Stimulated activated naive CD8-positive, alpha-beta T cell treated with anti-CD3 and anti-CD28 coated beads, Interleukin-15, amount 100 ng/mL, for 72 hours (primary cell): ENCODE data around the gene KRTAP5-4.
"Not testable (repeated sequence)": the region's sequence is repeated elsewhere in the genome, so short reads cannot be mapped to it uniquely, and the experiment has no call there.

Experiments
- ATAC-seq: fragments of 150-1000 bp; cut with Tn5 transposase; 2 replicates; pipeline ENCODE4 v1.10.0; 2021; ENCODE audit warnings: mild to moderate bottlenecking, moderate library complexity
- DNase-seq, 2 donors: peaks; one replicate each; pipeline ENCODE4 v3.0.0; 2021 to 2022
- H3K27ac Mint-ChIP-seq, 2 donors: one replicate each; pipeline ENCODE4 v1.8.0; 2022; ENCODE audit warnings: mild to moderate bottlenecking in 2 of 2, mixed read lengths in 2 of 2, moderate library complexity in 2 of 2
- H3K27me3 Mint-ChIP-seq: one replicate; pipeline ENCODE4 v1.8.0; 2022; ENCODE audit warnings: mixed read lengths
- H3K4me1 Mint-ChIP-seq: one replicate; pipeline ENCODE4 v1.8.0; 2022; ENCODE audit warnings: mild to moderate bottlenecking, mixed read lengths
- H3K4me3 Mint-ChIP-seq, 2 donors: one replicate each; pipeline ENCODE4 v1.8.0; 2022; ENCODE audit warnings: mild to moderate bottlenecking in 2 of 2, mixed read lengths in 2 of 2, moderate library complexity in 1 of 2
- H3K9me3 Mint-ChIP-seq, 2 donors: one replicate each; pipeline ENCODE4 v1.8.0; 2022; ENCODE audit warnings: mixed read lengths in 2 of 2

The KRTAP5-4 gene

DNA sequence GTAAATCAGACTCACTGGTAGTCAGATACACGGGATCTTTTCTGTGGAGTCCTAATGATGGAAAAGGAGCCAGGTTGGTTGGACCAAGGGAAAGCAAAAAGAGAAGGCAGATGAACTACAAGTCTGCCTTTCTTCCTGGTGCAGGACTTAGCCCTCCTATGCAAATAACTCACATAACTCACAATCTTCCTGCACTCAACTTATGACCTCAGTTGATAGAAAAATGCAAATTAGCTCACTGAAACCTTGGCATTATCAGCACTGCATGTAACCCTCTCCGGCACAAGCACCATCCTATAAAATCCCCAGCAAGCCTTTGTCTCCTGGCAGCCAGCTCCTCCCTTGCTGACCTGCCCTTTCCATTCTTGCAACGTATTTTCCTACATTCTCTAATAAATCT, 20.3 kb downstream of the KRTAP5-4 start:
- H3K4me3 Mint-ChIP-seq, H3K27ac Mint-ChIP-seq, DNase-seq, H3K9me3 Mint-ChIP-seq, H3K4me1 Mint-ChIP-seq, ATAC-seq: not testable (repeated sequence)
- H3K27me3 Mint-ChIP-seq, result peaks cover 51% of the 10 kb centered on the region

DNA sequence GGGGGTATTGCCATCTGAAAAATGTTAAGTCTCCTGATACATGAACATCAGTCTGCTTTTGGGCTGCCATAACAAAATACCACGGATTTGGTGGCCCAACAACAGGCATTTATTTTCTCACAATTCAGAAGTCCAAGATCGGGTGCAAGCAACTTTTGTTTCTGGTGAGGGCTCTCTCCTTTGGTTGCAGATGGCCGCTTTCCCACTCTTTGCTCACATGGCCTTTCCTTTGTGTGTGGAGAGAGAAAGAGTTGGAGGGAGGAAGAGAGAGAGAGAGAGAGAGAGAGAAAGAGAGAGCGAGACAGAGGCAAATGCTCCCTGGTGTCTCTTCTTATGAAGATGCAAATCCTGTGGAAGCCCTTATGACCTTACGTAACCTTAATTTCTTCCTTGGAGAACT, 21.3 kb downstream of the KRTAP5-4 start:
- Mint-ChIP-seq H3K27ac (no peak overlapping the region), H3K4me1 (peaks cover 10% of the 10 kb centered on the region), H3K27me3 (peaks cover 53% of the 10 kb centered on the region), H3K9me3 (no peaks in the 10 kb centered on the region), H3K4me3 (no peak overlapping the region)
- ATAC-seq, result no peak
- DNase-seq, result no peak

DNA sequence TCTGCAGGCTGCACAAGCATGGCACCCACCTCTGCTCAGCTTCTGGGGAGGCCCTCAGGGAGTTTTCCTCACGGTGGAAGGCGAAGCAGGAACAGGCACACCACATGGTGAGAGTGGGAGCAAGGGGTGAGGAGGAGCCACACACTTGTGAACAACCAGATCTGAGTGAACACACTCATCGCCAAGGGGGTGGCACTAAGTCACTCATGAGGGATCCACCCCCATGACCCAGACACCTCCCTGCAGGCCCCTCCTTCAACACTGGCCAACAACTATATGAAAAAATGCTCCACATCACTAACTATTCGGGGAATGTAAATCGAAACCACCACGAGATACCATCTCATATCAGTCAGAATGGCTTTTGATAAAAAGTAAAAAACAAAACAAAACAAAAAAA, 23.1 kb downstream of the KRTAP5-4 start:
- DNase-seq (no peak), ATAC-seq (no peak)
- Mint-ChIP-seq H3K4me3 (no peak overlapping the region), H3K9me3 (no peaks in the 10 kb centered on the region), H3K4me1 (peaks cover 15% of the 10 kb centered on the region), H3K27ac (no peak overlapping the region), H3K27me3 (peaks cover 60% of the 10 kb centered on the region)

DNA sequence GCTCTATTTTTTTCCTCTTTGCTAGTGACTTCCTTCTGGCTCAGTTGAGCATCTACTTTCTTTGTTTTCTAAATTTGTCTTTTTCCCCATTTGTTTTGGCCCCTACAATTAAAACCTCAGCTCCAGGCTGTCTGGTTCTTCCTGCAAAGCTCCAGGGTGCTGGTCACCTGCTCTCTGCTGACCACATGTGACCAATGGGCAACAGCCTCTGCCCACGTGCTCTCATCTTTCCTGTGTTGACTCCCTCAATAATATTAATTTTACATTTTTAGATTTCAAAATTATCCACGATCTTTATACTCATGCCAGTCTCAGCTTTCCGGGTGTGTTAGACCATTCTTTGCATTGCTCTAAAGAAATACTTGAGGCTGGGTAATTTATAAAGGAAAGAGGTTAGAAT, 23.5 kb downstream of the KRTAP5-4 start:
- H3K9me3 Mint-ChIP-seq, ATAC-seq, H3K27ac Mint-ChIP-seq, DNase-seq, H3K4me3 Mint-ChIP-seq: not testable (repeated sequence)
- H3K4me1 Mint-ChIP-seq, result peaks cover 15% of the 10 kb centered on the region
- peaks cover 62% of the 10 kb centered on the region for H3K27me3 Mint-ChIP-seq

DNA sequence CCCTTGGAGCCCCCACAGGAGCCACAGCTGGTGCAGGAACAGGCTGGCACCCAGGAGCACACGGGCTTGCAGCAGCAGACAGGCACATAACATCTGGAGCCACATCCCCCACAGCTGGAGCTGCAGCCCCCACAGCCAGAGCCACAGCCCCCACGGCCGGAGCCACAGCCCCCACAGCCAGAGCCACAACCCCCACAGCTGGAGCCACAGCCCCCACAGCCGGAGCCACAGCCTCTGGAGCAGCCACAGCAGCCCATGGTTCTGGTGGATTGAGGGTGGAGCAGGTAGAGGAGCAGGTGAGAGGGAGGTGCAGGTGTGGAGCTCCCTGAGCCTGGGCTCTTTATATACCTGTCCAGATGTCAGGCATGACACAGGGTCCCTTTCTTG, 24.0 kb downstream of the KRTAP5-4 start, which contains the start of gene KRTAP5-2:
TSS of gene KRTAP5-2 (minus strand) at position 301 of the 387 bp plus-strand sequence. CDS start at position 257, 44 bp downstream.
- H3K27me3 Mint-ChIP-seq, result peaks cover 62% of the 10 kb centered on the region
- H3K9me3 Mint-ChIP-seq, result no peaks in the 10 kb centered on the region
- ATAC-seq (no peak), DNase-seq (no peak)
- H3K4me1 Mint-ChIP-seq, result peaks cover 15% of the 10 kb centered on the region
- H3K27ac Mint-ChIP-seq, result no peak within 1 kb of the TSS
- H3K4me3 Mint-ChIP-seq, result no peak within 1 kb of the TSS

DNA sequence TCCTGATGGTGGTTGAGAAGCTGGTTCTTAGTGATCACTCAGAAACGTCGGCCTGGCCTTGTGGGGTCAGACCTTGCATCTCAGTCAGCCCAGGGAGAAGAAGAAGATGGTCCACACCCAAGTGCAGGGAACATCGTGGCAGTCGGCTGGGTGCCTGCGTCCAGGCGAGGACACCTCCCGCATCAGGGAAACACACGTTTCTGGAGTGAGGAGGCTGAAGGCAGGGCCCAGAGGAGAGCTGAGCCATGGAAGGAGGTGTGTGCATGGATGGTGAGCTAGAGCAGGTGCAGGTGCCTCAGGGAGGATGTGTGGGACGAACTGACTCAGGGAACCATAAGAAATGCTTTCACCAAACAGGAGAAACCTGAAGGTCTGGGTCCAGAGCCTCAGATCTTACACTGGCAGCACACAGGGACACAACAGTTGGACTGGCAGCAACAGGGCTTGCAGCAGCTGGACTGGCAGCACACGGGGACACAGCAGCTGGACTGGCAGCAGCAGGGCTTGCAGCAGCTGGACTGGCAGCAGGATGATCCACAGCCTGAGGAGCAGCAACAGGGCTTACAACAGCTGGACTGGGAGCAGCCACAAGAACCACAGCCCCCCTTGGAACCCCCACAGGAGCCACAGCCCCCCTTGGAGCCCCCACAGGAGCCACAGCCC, 24.5 kb downstream of the KRTAP5-4 start:
- H3K4me1 Mint-ChIP-seq, result peaks cover 15% of the 10 kb centered on the region
- no peak for ATAC-seq
- DNase-seq, result no peak
- no peak overlapping the region for H3K27ac Mint-ChIP-seq
- H3K27me3 Mint-ChIP-seq, result peaks cover 65% of the 10 kb centered on the region
- H3K9me3 Mint-ChIP-seq, result no peaks in the 10 kb centered on the region
- H3K4me3 Mint-ChIP-seq, result no peak overlapping the region

DNA sequence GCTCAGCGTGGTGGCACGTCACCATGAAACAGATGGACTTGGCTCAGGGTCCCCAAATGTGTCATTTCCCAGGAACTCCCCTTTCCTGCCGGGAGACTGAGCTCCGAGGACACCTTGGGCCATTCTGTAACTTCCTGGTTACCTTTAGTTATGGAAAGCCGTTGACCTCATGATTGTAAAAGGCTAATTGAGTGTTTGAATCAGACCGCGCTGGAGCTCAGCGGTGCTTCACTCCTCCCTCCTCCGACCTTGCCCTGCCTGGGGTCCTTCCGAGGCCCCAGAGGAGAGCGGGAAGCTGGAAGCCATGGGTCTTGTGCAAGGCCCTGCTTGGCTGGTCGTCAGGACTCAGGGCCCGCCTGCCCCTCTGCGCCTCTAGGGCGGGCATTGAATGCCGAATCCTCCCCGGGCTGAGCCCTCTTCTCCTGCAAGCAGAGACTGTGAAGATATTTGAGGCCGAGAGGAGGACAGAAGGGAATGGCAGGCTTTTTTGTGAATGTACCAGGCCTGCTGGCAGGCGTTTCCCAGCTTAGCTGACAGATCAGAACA, 25.3 kb downstream of the KRTAP5-4 start:
- not testable (repeated sequence) for H3K4me3 Mint-ChIP-seq, H3K9me3 Mint-ChIP-seq, DNase-seq, ATAC-seq
- Mint-ChIP-seq H3K4me1 (peaks cover 15% of the 10 kb centered on the region), H3K27ac (peak overlapping the region in 1 of 2 donors; percentile 65), H3K27me3 (peaks cover 67% of the 10 kb centered on the region)

DNA sequence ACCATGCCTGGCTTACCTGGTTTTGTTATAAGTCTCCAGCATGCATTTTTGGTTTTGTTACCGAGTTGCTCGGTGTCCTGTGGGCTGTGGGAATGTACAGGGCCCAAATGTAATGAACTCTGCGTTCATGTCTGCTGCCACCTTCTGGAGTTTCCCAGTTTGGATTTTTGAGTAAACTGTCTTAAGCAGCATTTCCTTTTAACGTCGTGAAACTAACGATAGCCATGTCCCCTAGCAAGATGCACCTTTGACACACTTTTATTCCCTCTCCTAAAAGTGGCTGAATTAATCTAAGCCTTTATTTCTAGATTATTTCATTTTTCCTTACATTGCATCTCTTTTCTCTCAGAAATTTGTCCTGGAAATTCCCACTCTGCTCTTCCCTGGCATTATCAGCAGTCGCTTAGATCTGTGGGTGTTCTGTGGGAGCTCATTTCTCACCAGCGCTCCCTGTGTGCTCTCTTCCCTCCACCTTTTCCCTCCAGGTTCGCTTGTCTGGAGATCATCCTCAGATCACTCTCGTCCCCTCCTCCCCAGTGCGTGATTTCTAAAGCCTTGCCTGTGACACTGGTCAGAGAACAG, 25.9 kb downstream of the KRTAP5-4 start:
- DNase-seq, ATAC-seq, H3K4me3 Mint-ChIP-seq, H3K9me3 Mint-ChIP-seq, H3K27ac Mint-ChIP-seq: not testable (repeated sequence)
- H3K27me3 Mint-ChIP-seq, result peaks cover 67% of the 10 kb centered on the region
- H3K4me1 Mint-ChIP-seq, result peaks cover 15% of the 10 kb centered on the region

DNA sequence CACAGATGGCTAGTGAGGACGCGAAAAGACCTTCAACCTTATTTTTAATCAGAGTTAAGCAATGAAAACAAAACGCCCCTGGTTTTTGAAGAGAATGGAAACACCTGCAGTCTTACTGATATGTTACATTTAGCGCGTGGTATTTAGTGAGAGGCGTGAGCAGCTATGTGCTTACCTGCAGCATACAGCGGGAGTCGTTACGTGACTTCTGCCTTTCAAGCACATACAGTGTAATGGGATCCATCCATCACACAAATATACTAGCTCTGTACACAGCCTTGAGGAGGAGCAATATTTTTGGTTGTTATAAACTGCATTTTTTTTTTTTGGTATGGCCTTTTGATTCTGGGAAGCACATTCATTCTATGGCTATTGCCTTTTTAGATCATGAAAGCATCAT, 29.3 kb downstream of the KRTAP5-4 start:
- Mint-ChIP-seq H3K4me1 (peaks cover 28% of the 10 kb centered on the region), H3K9me3 (peaks cover 5 to 7% of the 10 kb centered on the region in 2 donors), H3K27ac (no peak overlapping the region), H3K4me3 (no peak overlapping the region), H3K27me3 (peaks cover 57% of the 10 kb centered on the region)
- no peak for DNase-seq
- ATAC-seq, result no peak

DNA sequence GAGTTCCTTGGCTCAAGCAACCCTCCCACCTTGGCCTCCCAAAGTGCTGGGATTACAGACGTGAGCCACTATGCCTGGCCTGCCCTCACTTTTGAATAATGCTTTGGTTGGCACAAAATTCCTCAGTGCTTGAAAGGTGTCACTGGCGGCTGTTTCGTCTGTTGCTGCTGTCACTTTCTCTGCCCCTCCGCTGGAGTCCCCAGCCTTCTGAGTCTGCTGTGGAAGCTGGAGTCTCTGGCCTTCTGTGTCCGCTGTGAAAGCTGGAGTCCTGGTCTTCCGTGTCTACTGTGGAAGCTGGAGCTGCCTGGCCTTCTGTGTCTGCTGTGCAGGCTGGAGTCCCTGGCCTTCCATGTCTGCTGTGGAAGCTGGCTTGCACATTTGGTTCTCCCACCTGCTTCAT, 31.9 kb downstream of the KRTAP5-4 start:
- H3K27ac Mint-ChIP-seq, result peak overlapping the region in 1 of 2 donors; percentile 78
- DNase-seq (no peak), ATAC-seq (no peak)
- H3K4me1 Mint-ChIP-seq, result peaks cover 18% of the 10 kb centered on the region
- peaks cover 54% of the 10 kb centered on the region for H3K27me3 Mint-ChIP-seq
- H3K4me3 Mint-ChIP-seq, result no peak overlapping the region
- peaks cover 5 to 7% of the 10 kb centered on the region in 2 donors for H3K9me3 Mint-ChIP-seq

DNA sequence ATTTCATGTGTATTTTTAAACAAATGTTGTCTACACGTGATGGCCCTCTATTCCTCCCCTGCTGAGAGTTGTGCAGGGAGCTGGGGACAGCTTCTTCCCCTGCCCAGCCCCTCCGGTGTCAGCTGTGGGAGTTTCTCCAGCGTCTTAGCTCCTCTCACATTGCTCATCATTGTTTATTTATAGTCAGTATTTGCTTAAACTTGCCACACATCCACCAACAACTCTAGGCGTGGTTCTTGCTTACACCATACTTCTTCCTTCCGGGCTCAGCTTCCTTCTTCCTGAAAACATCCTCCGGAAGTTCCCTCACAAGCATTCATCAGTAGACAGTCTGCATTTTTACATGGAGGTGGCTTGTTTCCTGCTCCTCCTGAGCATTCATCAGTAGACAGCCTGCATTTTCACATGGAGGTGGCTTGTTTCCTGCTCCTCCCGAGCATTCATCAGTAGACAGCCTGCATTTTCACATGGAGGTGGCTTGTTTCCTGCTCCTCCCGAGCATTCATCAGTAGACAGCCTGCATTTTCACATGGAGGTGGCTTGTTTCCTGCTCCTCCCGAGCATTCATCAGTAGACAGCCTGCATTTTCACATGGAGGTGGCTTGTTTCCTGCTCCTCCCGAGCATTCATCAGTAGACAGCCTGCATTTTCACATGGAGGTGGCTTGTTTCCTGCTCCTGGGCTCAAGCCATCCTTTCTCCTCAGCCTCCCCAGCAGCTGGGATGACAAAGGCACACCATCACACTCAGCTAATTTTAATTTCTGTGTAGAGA, 32.6 kb downstream of the KRTAP5-4 start:
- Mint-ChIP-seq H3K27me3 (peaks cover 57% of the 10 kb centered on the region), H3K27ac (peak overlapping the region; percentile 78 to 83), H3K4me3 (peak overlapping the region; percentile 6 to 33), H3K4me1 (peaks cover 22% of the 10 kb centered on the region)
- not testable (repeated sequence) for ATAC-seq, DNase-seq, H3K9me3 Mint-ChIP-seq

DNA sequence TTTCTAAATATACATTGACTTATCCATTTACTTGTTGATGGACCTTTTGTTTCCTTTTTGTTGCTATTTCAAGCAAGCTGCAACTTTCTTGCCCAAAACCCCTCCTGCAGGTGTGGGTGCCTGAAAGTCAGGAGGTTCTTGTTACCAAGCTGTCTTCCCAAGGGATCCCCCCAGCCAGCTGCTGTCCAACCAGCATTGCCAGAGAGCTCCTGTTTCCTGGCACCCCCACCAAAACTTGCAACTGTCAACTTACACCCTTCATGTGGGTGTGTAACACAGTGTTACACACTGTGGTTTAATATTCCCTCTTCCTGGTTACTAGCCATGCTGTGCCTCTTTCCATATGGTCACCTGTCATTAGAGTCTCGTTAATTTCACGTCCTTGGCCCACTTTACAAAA, 35.2 kb downstream of the KRTAP5-4 start:
- DNase-seq, result no peak
- Mint-ChIP-seq H3K27ac (no peak overlapping the region), H3K4me3 (no peak overlapping the region)

DNA sequence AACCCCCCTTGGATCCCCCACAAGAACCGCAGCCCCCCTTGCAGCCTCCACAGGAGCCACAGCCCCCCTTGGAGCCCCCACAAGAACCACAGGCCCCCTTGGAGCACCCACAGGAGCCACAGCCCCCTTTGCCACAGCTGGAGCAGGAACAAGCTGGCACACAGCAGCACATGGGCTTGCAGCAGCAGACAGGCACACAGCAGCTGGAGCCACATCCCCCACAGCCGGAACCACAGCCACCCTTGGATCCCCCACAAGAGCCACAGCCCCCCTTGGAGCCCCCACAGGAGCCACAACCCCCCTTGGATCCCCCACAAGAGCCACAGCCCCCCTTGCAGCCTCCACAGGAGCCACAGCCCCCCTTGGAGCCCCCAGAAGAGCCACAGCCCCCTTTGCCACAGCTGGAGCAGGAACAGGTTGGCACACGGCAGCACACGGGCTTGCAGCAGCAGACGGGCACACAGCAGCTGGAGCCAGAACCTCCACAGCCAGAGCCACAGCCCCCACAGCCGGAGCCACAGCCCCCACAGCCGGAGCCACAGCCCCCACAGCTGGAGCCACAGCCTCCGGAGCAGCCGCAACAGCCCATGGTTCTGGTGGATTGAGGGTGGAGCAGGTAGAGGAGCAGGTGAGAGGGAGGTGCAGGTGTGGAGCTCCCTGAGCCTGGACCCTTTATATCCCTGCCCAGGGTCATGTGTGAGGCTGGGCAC, 37.1 kb downstream of the KRTAP5-4 start, which contains the start of gene KRTAP5-1:
TSS of gene KRTAP5-1 (minus strand) at position 623 of the 710 bp plus-strand sequence. CDS start at position 589, 34 bp downstream.
- not testable (repeated sequence) for DNase-seq, ATAC-seq, H3K4me3 Mint-ChIP-seq
- Mint-ChIP-seq H3K27ac (peak within 1 kb of the TSS in 1 of 2 donors; percentile 27), H3K9me3 (peaks cover 5 to 16% of the 10 kb centered on the region in 2 donors), H3K27me3 (peaks cover 53% of the 10 kb centered on the region), H3K4me1 (peaks cover 31% of the 10 kb centered on the region)

More for the DNA sequence above, 35.2 kb downstream of the KRTAP5-4 start:
- no peak for ATAC-seq
- peaks cover 53% of the 10 kb centered on the region for H3K27me3 Mint-ChIP-seq
- H3K4me1 Mint-ChIP-seq, result peaks cover 31% of the 10 kb centered on the region
- peaks cover 5 to 9% of the 10 kb centered on the region in 2 donors for H3K9me3 Mint-ChIP-seq

DNA sequence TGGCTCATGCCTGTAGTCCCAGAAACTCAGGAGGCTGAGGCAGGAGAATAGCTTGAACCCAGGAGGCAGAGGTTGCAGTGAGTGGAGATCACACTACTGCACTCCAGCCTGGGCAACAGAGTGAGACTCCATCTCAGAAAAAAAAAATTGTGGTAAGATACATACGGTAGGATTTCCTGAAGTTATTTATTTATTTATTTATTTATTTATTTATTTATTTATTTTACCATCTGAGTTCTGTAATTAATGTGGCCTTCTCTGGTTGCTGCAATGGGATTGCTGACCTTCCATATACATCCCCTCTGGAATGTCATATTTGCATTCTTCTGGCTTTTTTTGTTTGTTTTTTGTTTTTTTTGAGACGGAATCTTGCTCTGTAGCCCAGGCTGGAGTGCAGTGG, 39.0 kb downstream of the KRTAP5-4 start:
- not testable (repeated sequence) for ATAC-seq, H3K4me3 Mint-ChIP-seq, DNase-seq, H3K27ac Mint-ChIP-seq
- Mint-ChIP-seq H3K9me3 (peaks cover 5 to 21% of the 10 kb centered on the region in 2 donors), H3K27me3 (peaks cover 47% of the 10 kb centered on the region), H3K4me1 (peaks cover 18% of the 10 kb centered on the region)

DNA sequence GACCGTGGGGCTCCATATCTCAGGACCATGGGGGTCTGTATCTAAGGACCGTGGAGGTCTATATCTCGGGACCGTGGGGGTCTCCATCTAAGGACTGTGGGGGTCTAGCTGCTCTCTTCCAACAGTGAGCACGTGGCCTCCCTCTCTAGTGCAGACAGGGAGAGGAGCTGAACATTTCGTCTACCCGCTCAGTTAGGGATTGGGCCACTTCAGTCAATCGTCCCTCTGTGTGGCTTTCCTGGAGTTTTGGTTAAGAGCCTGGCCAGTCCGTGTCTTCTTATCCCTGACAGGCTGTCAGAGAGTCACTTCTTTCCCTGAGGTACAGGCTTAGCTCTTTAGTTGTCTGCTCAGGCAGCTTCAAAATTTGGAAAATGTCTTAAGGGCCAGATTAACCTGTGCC, 40.0 kb downstream of the KRTAP5-4 start:
- Mint-ChIP-seq H3K27me3 (peaks cover 43% of the 10 kb centered on the region), H3K4me3 (no peak overlapping the region), H3K9me3 (peaks cover 5 to 21% of the 10 kb centered on the region in 2 donors), H3K27ac (no peak overlapping the region), H3K4me1 (peaks cover 18% of the 10 kb centered on the region)
- no peak for DNase-seq
- no peak for ATAC-seq
